ENCODE data around the gene RBPMS2. TPM values are rescaled to one million over a fixed set of nuclear protein-coding genes. Genes with fewer than 3 reads are reported as not detected.
A peak's percentile ranks its signal among the peaks of the same experiment; 100 is the strongest.

RBPMS2 gene
- total RNA-seq, 2 donors from 2014 or later, result 5.3 to 9.4 TPM

DNA sequence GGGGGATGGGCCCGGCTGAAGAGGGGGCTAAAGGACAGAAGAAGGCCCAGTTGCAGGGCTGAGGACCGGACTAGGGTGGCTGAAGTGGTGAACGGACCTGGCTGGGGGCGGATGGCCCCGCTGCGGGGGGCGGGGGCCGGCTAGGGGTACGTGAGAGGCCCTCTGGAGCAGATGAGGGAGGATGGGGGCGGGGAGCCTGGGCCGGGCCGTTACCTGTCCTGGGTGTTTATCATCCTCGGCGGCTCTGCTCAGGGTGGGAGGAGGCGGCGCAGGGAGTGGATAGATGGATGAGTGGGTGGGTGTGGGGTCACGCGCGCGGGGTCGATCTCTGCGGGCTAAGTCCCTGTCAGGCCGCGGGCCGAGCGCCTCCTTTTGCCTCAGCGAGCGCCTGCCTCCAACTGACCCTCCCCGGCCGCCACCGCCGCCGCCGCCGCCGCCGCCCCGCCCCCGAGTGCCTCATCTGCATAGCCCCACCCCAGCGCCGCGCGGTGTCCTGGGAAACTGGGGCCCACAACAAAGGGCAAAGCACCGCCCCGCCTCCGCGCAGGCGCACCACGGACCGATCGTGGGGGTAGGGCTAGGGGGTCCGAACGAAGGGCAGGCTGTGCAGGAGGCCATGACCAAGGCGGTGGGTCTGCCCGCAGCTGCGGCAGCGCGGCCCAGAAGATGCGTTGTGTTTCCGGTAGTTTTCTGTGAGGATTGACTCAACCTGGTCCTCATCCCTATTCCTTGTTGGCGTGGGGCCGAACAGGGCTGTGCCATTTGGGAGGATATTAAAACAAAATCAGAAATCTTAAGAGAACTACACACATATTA is 72.4 kb downstream of the RBPMS2 start:
- intact Hi-C loops (cut with DNase I), result no loop called here
- DNase-seq (ENCODE audit: low spot score), result peak; percentile 99

DNA sequence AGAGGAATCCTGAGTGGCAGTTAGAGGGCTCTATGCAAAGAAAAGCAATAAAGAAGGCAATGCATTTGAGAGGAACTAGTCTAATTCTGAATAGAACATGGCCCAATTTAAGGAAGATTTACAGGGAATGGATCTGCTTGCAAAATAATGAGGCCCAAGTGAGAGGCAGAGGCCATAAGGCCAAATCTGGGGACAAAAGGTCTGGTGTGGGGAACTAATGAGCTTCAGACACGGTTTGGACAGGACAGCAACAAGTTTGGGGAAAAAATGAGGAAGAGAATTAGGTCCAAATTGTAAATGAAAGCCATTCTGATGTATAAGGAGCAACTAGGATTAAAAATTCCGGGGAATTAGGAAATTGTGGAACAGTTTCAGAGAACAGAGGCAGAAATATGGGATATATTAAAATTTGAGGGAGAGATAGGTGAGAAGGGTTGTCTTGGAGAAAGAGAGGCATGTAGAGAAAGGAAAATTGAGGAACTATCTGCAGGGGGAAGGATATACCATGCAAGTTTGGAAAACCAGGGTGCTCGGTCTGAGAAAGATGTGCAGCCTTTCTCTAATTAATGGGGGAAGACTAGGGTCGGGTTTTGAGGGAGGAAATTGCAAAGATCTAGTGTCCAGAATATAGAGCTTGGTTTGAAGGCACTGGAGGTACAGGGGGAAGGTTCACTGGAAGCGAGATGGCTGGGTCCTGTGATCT is 73.8 kb downstream of the RBPMS2 start:
- intact Hi-C loops (cut with DNase I), result no loop called here
- no peak for DNase-seq (ENCODE audit: low spot score)

DNA sequence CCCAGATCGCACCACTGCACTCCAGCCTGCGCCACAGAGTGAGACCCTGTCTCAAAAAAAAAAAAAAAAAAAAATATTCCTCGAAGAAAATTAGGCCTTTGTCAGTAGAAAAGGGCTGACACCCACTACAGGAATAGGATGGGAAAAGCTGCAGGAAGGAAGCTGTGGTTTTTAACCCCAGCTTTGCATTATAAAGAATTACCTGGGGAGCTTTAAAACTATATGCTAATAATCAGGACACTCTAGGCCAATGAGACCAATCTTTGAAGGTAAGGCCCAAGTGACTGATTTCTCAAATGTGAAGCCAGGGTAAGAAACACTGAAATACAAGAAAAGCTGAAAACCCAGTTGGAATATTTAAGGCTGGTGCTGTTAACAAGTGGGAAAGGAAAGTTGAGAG is 74.3 kb downstream of the RBPMS2 start:
- no peak for DNase-seq (ENCODE audit: low spot score)
- intact Hi-C loops (cut with DNase I), result no loop called here

DNA sequence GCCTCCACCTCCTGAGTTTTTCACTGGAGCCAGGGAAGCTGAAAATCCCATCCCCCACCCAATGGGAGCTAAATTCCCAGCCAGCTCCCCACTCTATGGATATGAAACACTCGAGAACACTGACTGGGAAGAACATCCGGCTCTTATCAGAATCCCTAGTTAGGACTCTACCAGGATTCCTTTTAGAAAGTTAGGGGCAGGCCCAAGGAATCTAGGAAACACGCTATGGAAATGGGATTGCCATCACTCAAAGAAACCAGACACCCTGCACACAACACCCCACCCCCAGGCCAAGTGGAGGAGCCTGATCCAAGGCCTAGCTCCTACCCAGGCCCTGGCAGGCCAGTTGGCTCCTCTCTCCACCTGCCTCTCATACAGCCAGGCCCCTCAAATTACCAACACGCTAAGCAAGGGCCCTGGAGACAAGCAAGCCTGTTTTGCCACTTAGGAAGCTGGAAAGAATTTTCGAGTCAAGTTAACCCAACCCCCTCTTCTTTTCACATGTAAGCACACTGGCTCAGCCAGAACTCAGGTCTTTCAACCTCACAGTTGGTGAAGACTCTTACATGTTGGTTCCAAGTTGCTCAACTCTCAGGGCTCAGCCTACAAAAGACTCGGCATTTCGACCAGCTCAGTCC is 75.5 kb downstream of the RBPMS2 start:
- intact Hi-C loops (cut with DNase I), result no loop called here
- no peak for DNase-seq (ENCODE audit: low spot score)

DNA sequence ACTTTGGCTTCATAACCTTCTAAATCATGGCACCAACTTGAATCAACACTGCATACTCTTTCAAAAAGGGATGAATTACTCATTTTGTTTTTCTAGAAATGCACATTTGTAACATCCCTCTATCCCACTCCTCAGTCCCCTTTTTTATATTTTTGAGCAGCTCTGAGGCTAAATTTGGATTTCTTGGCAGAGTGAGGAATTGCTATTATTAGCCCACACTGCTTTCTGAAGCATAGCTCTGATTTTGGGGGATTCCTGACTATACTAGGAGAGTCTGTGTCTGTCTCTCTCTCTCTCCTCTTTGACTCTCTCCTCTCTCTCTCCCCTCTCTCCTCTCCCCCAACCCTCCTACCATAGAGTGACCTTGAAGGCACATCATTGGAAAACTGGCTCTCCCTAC is 76.6 kb downstream of the RBPMS2 start:
- DNase-seq (ENCODE audit: low spot score), result no peak
- intact Hi-C loops (cut with DNase I), result no loop called here

DNA sequence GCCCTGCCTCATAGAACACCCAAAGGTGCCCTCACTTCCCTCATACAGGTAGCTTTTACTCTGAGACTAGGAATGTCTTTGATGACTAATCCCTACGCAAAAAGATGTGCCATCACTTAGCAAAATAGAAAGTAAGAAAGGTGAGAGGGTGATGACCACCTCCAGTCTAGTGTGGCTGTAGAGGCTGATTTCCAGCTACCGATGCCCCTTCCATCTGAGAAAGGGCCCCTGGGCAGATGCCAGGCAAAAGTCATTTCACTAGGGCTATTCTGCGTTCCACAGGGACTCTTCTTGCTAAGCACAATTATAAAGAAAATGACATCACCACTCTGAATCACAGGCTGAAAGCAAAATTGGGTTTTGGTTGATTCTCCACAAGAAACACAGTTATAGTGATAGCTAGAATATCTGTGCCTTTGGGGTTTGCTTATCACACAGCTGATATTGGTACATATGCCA is 77.4 kb downstream of the RBPMS2 start:
- intact Hi-C loops (cut with DNase I), result no loop called here
- DNase-seq (ENCODE audit: low spot score), result no peak

DNA sequence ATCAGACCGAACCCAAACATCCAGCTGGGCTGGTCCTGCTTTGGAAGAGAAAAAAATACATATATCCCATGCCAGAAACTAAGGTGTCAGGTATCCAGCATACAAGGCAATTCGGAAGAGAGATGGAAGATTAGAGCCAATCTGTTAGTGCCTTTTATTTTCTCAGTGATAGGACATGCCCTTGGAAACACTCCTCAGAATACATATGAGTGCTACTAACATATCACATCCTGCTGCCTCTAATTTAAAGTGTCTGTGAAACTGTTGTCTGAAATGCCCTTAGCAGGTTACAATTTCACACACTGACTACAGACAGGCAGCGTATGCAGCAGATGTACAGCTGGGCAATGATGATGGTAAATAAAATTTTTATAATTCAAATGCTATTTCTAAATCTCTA is 78.9 kb downstream of the RBPMS2 start:
- DNase-seq (ENCODE audit: low spot score), result no peak
- intact Hi-C loops (cut with DNase I), result no loop called here

DNA sequence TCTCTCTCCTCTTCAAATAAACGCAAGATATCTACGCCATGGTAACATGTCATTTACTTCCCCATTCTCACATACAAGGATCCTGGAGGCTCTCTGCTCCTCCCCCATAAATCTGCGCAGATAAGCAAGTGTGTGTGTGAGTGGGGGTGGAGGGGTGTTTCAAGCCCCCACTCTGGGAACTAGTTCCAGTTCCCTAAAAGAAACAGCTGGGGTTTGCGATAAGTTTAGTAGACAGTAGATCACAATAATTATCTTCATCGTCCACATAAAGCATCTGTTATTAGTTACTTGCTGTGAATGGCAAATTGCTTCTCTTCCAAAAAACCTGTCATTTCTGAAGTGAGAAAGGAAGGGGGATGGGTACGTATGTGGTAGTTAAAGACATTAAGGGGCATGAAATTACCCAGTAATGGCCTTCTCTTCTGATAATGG is 79.8 kb downstream of the RBPMS2 start:
- intact Hi-C loops (cut with DNase I), result no loop called here
- no peak for DNase-seq (ENCODE audit: low spot score)

DNA sequence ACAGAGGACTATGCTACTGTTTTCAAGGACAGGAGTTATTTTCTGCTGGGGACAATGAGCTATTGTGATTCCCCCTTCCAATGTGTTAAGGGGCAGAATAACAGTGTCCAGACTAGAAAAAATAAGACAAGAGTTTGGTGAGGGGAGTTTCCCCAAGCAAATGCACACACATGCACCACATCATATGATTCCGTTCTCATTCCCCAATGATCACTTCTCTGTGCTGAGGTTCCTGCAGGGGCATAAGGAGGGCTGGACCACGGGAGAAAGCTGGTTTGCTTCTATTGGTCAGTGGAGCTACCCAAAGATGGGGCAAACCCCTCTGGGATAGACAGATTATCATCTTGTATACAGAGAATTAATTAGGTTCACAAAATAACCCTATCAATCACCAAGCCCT is 80.6 kb downstream of the RBPMS2 start:
- intact Hi-C loops (cut with DNase I), result no loop called here

DNA sequence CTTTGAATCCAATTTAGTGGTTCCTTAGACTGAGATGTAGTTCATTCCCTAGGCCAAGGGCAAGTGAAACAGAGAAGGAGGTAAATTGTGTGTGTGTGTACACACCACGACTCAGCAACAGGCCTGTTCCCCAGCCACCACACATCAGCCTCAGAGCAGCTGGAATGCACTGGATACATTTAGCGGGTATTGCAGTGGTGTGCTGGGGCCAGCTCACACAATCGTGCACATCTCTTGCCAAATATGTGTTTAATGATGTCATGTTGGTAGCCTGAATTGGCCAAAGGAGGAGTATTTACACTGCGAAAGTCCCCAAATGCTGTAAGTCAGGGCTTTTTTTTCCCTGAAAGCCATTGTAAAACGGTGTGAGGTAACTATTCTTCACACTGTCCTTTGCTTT is 82.3 kb downstream of the RBPMS2 start:
- no peak for DNase-seq (ENCODE audit: low spot score)
- intact Hi-C loops (cut with DNase I), result no loop called here

More for the DNA sequence above, 80.6 kb downstream of the RBPMS2 start:
- DNase-seq (ENCODE audit: low spot score), result no peak

DNA sequence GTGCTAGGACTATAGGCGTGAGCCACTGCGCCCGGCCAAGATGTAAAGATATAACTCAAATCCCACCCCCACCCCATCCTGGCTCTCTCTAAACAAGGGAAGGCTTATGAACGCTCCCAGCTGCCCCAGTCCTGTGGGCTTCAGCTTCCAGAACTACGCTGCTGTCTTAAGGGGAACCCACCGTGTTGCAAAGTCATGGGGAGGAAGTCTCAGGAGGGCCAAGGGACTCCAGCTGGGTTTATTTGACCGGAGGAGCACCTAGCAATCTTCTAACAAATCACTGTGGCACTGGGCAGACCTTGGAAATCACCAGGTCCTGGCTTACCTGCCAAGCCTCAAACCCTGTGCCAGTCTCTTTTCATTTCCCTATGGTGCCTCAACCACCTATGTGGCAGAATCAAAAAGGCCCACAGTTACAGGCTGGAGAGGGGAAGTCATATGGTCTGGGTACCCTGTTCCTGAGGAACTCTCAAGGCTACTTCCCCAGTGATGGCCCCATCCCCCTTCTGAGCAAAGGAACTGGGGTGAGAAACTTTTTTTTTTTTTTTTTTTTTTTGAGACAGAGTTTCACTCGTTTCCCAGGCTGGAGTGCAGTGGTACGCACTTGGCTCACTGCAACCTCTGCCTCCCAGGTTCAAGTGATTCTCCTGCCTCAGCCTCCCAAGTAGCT is 83.4 kb downstream of the RBPMS2 start:
- intact Hi-C loops (cut with DNase I), result no loop called here
- DNase-seq (ENCODE audit: low spot score), result no peak

DNA sequence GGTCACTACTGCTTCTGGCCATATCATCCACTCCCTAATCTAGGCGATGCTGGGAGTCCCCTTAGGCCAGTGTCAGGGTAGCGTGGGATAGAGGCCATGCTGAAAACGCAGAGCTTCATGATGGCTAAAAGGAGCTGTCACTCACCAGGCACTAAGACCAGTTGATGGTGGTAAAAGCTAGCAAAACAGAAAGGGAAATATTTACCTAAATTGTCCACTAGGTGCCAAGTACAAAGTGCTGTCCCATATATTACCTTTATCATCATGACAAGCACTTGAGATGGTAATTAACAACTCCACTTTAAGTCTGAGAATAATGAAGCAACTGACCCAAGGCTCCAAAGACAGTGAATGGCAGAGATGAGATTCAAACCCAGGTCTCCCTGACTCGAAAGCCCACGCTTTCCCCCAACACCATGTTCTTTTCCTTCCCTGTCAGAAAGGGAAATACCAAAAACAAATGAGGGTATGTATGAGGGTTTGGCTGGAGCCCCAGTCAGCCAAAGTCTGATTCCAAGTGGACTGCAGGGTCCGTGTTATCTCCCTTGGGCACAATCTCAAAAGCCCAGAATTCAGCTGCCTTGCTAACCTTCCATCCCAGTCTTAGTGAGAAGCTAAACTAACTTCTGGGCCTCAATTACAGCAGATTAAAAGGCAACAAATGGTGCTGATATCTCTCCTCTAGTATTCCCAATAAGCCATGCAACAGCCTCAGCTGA is 84.7 kb downstream of the RBPMS2 start:
- no peak for DNase-seq (ENCODE audit: low spot score)
- intact Hi-C loops (cut with DNase I), result no loop called here

DNA sequence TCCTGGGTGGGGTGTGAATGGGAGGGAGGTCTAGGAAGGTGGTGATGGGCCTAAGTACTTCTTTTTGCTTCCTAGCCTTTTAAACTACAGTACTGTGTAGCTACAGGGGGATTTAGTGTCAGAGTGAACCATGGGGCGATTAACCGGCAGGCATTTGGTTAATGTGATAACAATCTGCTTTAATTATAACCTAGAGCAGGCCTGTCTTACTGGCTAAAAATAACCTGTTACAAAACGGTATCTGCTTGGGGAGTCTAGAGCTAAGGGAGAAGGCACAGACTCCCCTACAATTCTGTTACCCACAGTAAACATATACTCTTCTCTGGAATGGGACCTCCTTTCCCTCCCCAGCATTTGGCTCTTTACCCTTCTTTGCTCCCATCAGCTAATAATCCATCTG is 85.4 kb downstream of the RBPMS2 start:
- intact Hi-C loops (cut with DNase I), result no loop called here
- no peak for DNase-seq (ENCODE audit: low spot score)

Small RNA genes within 50 kb of the gene (microRNA-seq; reads per million reads assigned to microRNA genes)
- gene MIR1272 (ENCODE audit: borderline microRNAs expressed in 2 of 2), result 0 reads per million in 2 donors

Other genes starting within 250 kb of the RBPMS2 start
- 1 to 10 TPM in 1 of 2 donors, under 1 TPM in 1; 0.95 to 1.9 TPM for gene PIF1, start 50.1 kb upstream of the RBPMS2 start, total RNA-seq
- gene PLEKHO2, start 66.3 kb upstream of the RBPMS2 start, total RNA-seq, result 10 to 100 TPM; 40.9 to 50.1 TPM
- 10 to 100 TPM; 17.1 to 25.1 TPM for gene ANKDD1A, start 136.3 kb upstream of the RBPMS2 start, total RNA-seq
- gene SPG21, start 214.3 kb upstream of the RBPMS2 start, total RNA-seq, result 10 to 100 TPM; 65.8 to 78.2 TPM

All from posterior vena cava (tissue), 2 donors.